Mucosa of descending colon (tissue), 3 donors: ENCODE measurements around the gene DOCK1. TPM values are rescaled to one million over a fixed set of nuclear protein-coding genes. Genes with fewer than 3 reads are reported as not detected.
A peak's percentile ranks its signal among the peaks of the same experiment; 100 is the strongest.

ENCODE experiments used
- ATAC-seq: fragments of 200-7000 bp; cut with Tn5 transposase; one replicate; pipeline ENCODE4 v1.9.1; 2020; ENCODE audit warnings: mild to moderate bottlenecking, moderate library complexity
- DNase-seq, 3 donors: peaks; one replicate each; pipeline ENCODE4 v3.0.0-alpha.2; 2020
- H3K36me3 ChIP-seq: fragments of 200-600 bp; one replicate; pipeline ENCODE4 v1.8.0; 2021; ENCODE audit warnings: low read depth, mild to moderate bottlenecking
- H3K4me1 ChIP-seq: fragments of 200-600 bp; one replicate; pipeline ENCODE4 v1.8.0; 2021; ENCODE audit warnings: low read depth, mild to moderate bottlenecking
- H3K4me3 ChIP-seq: fragments of 200-600 bp; one replicate; pipeline ENCODE4 v1.8.0; 2021; ENCODE audit warnings: mild to moderate bottlenecking
- H3K9me3 ChIP-seq: fragments of 200-600 bp; one replicate; pipeline ENCODE4 v1.8.0; 2021; ENCODE audit warnings: mild to moderate bottlenecking
- intact Hi-C, 2 donors: fragments of 100-400 bp; cut with DNase I in 1 of 2; cut with micrococcal nuclease in 1 of 2; formaldehyde crosslinking; loops; one replicate each; pipeline versions ENCODE4 v1.11.0 to v1.11.1; 2022; cut with DNase I, micrococcal nuclease
- total RNA-seq, 3 donors: library from RNA; stranded (reverse); fragmentation: NEBNext Ultra II Directional in 2 of 3; extraction: Animal tissue kit (Norgen Biotek cat#: 25700) in 2 of 3; gene quantifications; one replicate each; pipeline versions ENCODE4 v1.2.1 to v1.2.4, GENCODE V29; 2021 to 2023
- TF ChIP-seq, protein P1 (sequence below): fragments of 200-600 bp; IDR thresholded peaks from one replicate; pipeline ENCODE4 v1.8.0; 2022; ENCODE audit warnings: antibody characterized with exemption, mild to moderate bottlenecking
- donor health status: DM: no; HTN: no; CAD: no; lungs with moderate emphysema.
- donor health status: DM: no; HTN: no; CAD: no.
- donor health status: DM: no; HTN: yes; CAD: no.

DOCK1 gene
- total RNA-seq, 3 donors from 2014 or later: 56.5 to 103 (median 74.1) TPM

DNA sequence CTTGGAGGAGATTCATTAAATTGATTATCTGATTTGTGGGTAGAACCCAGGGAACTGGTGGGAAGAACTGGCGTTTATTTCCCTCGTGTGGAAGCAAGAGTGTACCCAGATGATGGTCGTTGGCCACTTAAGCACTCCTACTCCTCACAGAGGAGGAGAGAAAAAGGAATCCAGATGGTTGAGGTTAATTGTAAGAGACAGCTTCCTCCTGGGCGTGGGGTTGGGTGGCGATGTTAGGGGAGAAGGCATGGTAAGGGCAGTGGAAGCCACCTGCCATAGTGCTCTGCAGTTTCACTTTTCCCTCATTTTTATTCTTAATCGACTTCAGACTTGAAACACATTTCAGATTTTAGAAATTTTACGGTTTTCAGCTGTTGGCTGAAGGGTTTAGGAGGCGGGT is 104.1 kb downstream of the DOCK1 start:
- ATAC-seq: no peak
- Histone ChIP-seq H3K9me3 (no peaks in the 10 kb centered on the region), H3K36me3 (no peaks in the 10 kb centered on the region), H3K4me1 (peaks cover 31% of the 10 kb centered on the region), H3K4me3 (no peak overlapping the region)
- intact Hi-C loops: no loop called here
- no peak for DNase-seq
- TF ChIP-seq, protein P1, sequence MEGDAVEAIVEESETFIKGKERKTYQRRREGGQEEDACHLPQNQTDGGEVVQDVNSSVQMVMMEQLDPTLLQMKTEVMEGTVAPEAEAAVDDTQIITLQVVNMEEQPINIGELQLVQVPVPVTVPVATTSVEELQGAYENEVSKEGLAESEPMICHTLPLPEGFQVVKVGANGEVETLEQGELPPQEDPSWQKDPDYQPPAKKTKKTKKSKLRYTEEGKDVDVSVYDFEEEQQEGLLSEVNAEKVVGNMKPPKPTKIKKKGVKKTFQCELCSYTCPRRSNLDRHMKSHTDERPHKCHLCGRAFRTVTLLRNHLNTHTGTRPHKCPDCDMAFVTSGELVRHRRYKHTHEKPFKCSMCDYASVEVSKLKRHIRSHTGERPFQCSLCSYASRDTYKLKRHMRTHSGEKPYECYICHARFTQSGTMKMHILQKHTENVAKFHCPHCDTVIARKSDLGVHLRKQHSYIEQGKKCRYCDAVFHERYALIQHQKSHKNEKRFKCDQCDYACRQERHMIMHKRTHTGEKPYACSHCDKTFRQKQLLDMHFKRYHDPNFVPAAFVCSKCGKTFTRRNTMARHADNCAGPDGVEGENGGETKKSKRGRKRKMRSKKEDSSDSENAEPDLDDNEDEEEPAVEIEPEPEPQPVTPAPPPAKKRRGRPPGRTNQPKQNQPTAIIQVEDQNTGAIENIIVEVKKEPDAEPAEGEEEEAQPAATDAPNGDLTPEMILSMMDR: no peak

DNA sequence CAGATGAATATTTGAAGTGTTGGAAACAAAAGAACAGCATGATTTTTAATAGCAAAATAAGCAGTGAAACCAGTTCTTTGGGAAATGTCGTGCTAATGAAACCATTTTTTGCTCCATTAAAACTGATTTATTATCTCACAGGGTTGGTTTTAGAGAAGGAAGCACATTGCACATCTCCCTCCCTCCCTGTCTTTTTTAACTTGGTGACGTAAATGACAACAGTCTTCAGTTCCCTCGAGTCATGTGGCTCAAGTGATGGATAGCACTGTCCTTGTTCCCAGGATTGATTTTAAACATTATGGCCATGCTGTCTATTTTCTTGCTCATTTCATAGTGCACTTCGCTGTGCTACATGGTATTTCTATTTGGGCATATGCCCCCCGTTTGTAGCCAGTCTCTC is 105.9 kb downstream of the DOCK1 start:
- no peak overlapping the region for H3K4me3 ChIP-seq
- DNase-seq (no peak), ATAC-seq (no peak)
- intact Hi-C loops: no loop called here
- peaks cover 33% of the 10 kb centered on the region for H3K4me1 ChIP-seq
- TF ChIP-seq, protein P1: no peak
- no peaks in the 10 kb centered on the region for H3K36me3 ChIP-seq
- H3K9me3 ChIP-seq: no peaks in the 10 kb centered on the region

DNA sequence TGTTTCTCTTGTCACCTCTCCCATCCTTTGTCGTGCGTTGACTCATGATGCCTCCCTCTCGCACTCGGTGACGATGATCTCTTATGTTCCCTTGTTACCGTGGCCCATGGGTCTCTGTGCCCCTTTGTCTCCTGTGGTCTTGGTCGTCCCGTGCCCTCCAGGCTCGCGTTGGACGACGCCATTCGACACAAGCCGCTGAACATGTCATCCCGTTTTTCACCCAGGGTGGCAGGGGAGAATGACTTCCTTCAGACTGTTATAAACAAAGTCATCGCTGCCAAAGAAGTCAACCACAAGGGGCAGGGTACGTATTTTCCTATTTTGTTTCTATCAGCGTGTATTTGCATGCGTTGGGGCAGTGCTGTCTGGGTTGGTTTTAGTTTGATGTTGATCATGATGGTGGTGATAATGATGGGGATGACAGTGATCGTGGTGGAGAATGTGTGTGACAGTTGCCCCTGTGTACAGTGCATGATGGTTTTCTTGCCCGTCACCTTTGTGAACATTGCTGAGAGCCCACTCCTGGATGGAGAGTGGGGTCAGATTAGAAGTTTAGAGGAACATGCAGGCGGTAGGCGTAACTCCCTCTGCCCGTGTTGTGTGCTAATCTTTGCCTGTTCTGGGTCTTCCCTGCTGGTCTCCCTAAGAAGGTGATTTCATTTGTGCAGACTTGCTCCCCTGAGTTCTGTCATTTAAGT is 107.0 kb downstream of the DOCK1 start:
- ATAC-seq (no peak), DNase-seq (peak in 1 of 3 donors; percentile 10)
- Histone ChIP-seq H3K36me3 (no peaks in the 10 kb centered on the region), H3K9me3 (no peaks in the 10 kb centered on the region), H3K4me1 (peaks cover 33% of the 10 kb centered on the region), H3K4me3 (no peak overlapping the region)
- intact Hi-C loops: no loop called here
- TF ChIP-seq, protein P1: no peak

DNA sequence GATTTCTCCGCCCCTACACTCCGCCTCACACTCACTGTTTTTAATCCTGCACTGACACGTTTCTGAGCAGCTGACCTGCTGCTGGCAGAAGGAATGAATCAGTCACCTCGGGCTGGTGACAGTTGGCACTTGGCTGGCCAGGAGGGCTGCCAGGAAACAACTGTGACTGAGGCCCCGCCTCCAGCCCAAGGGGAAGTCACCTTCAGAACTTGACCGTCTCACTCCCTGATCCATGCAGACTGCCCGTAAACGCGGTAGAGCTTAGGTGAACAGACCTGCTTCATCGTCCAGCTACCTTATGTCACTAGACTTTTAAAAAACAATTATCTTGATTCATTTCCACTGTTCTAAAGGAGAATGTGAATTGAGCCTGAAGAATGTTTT is 107.5 kb downstream of the DOCK1 start:
- Histone ChIP-seq H3K36me3 (no peaks in the 10 kb centered on the region), H3K9me3 (no peaks in the 10 kb centered on the region), H3K4me1 (peaks cover 33% of the 10 kb centered on the region), H3K4me3 (no peak overlapping the region)
- intact Hi-C loops: no loop called here
- DNase-seq: peak; percentile 92 to 93 (median 92)
- TF ChIP-seq, protein P1: no peak
- peak; percentile 95 for ATAC-seq

DNA sequence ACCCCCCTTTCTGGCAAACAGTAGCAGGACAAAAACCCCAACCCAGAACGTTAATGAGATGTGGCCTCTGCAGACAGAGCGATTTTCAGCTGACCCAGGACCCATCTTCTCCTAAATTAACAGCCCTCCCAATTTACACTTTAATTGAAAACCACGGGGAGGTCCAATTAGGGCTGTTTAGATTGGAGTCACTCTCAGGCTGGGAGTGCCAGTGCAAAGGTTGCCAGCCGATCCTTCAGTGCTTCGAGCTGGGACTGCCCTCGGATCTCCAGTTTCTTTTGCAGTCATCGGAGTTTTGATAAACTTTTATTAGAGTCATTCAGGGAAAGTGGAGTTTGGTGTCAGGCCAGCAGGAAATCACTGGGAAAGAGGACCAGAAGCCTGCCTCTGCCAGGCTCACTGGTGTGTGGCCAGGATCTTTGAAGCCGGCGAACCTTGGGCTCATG is 108.0 kb downstream of the DOCK1 start:
- Histone ChIP-seq H3K4me3 (no peak overlapping the region), H3K9me3 (no peaks in the 10 kb centered on the region), H3K36me3 (no peaks in the 10 kb centered on the region), H3K4me1 (peaks cover 33% of the 10 kb centered on the region)
- DNase-seq (peak; percentile 80 to 82 (median 80)), ATAC-seq (peak; percentile 88)
- intact Hi-C loops: no loop called here
- TF ChIP-seq, protein P1: no peak
